Vagina (tissue), 2 donors: ENCODE results near the gene RHOA.

ENCODE experiments used
- POLR2A ChIP-seq, 2 donors: fragments of 450-650 bp; IDR thresholded peaks; one replicate each; pipeline ENCODE4 v1.6.1; 2017; ENCODE audit warnings: antibody characterized with exemption in 2 of 2, mild to moderate bottlenecking in 2 of 2, moderate library complexity in 2 of 2
- POLR2AphosphoS5 ChIP-seq, 2 donors: sonication (generic); formaldehyde crosslinking; IDR thresholded peaks; one replicate each; pipeline ENCODE4 v1.9.0; 2017; ENCODE audit warnings: antibody characterized with exemption in 2 of 2, mild to moderate bottlenecking in 2 of 2, low read depth in 1 of 2; ENCODE audit not compliant: insufficient read depth in 1 of 2
- TF ChIP-seq, protein P1 (sequence below), 3 experiments: fragments of 450-650 bp in 2 of 3; fragments of 200-600 bp in 1 of 3; sonication (generic) in 1 of 3; IDR thresholded peaks; one replicate each; pipeline ENCODE4 v1.5.1; 2017 to 2019; ENCODE audit warnings: antibody characterized with exemption in 3 of 3, mild to moderate bottlenecking in 2 of 3, moderate library complexity in 2 of 3

DNA sequence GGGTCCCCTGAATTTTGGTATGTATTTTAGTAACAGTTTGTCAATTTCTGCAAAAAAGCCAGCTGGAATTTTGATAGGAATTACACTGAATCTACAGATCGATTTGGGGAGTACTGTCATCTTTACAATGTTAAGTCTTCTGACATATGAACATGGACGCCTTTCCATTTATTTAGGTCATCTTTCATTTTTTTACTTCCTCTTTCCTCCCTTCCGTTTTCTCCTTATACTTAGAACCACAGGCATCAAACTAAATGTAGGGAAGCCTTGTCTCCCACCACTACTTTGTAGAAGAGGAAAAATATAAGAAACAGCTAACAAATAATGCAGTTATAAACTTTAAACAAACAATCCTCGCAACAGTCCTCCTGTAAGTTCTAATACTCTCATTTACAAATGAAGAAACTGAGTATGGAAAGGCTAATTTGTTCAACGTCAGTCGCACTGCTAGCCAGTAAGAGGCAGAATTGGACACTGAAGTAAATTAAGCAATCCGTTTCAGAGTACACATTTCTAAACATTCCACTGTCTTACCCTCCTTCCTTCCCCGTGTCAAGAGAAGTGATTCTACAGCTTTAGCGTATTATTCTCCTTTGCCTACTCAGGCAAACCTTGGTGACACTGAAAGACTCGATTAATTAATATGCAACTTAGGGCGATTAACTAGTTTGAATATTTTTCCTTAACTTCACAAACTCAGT lies 25.6 kb downstream of the RHOA start:
- TF ChIP-seq, protein P1, sequence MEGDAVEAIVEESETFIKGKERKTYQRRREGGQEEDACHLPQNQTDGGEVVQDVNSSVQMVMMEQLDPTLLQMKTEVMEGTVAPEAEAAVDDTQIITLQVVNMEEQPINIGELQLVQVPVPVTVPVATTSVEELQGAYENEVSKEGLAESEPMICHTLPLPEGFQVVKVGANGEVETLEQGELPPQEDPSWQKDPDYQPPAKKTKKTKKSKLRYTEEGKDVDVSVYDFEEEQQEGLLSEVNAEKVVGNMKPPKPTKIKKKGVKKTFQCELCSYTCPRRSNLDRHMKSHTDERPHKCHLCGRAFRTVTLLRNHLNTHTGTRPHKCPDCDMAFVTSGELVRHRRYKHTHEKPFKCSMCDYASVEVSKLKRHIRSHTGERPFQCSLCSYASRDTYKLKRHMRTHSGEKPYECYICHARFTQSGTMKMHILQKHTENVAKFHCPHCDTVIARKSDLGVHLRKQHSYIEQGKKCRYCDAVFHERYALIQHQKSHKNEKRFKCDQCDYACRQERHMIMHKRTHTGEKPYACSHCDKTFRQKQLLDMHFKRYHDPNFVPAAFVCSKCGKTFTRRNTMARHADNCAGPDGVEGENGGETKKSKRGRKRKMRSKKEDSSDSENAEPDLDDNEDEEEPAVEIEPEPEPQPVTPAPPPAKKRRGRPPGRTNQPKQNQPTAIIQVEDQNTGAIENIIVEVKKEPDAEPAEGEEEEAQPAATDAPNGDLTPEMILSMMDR (IDR thresholded peaks at IDR 0.05) = no peak
- TF ChIP-seq POLR2A (IDR thresholded peaks at IDR 0.05) (no peak), POLR2AphosphoS5 (IDR thresholded peaks at IDR 0.05; ENCODE audit: insufficient read depth in 1 of 2, low read depth in 1 of 2) (no peak)
